Hypothalamus (tissue), 51 donors: ENCODE results near the gene CXorf38.
"Not testable (repeated sequence)": the region's sequence is repeated elsewhere in the genome, so short reads cannot be mapped to it uniquely, and the experiment has no call there.

Source experiments
- DNase-seq, 51 donors: peaks; one replicate each; lab custom pipeline; 2025; lab: John Stamatoyannopoulos, UW

CXorf38 gene

GRCh38 chrX:40632199-40632598, 15.2 kb downstream of the CXorf38 start:
- DNase-seq: no peak

GRCh38 chrX:40628506-40628905, 18.9 kb downstream of the CXorf38 start:
- no peak for DNase-seq

GRCh38 chrX:40625294-40625693, 22.1 kb downstream of the CXorf38 start:
- peak in 1 of 51 donors; percentile 4 for DNase-seq

GRCh38 chrX:40623665-40624064, 23.7 kb downstream of the CXorf38 start:
- DNase-seq: no peak

GRCh38 chrX:40623139-40623536, 24.2 kb downstream of the CXorf38 start, which contains the start of gene MPC1L:
Gene MPC1L (plus strand): TSS chrX:40623428. CDS start chrX:40623566, 138 bp downstream.
- DNase-seq: no peak

- no peak for DNase-seq
These were observed 24.8 kb downstream of the CXorf38 start for GRCh38 chrX:40622479-40623138.

GRCh38 chrX:40617566-40617965, 29.8 kb downstream of the CXorf38 start:
- DNase-seq: peak in 1 of 51 donors; percentile 0

- DNase-seq: no peak
These were observed 31.4 kb downstream of the CXorf38 start for GRCh38 chrX:40615976-40616375.

GRCh38 chrX:40612511-40612910, 34.9 kb downstream of the CXorf38 start:
- DNase-seq: no peak

- DNase-seq: no peak
These were observed 40.0 kb downstream of the CXorf38 start for GRCh38 chrX:40607381-40607780.

GRCh38 chrX:40603446-40603845, 43.9 kb downstream of the CXorf38 start:
- DNase-seq: no peak

- DNase-seq: not testable (repeated sequence)
These were observed 57.6 kb downstream of the CXorf38 start for GRCh38 chrX:40589616-40590321.

GRCh38 chrX:40587623-40588022, 59.7 kb downstream of the CXorf38 start:
- DNase-seq: not testable (repeated sequence)

- DNase-seq: no peak
These were observed 64.5 kb downstream of the CXorf38 start for GRCh38 chrX:40582811-40583210.

- not testable (repeated sequence) for DNase-seq
These were observed 65.2 kb downstream of the CXorf38 start for GRCh38 chrX:40582178-40582577.

- no peak for DNase-seq
These were observed 65.9 kb downstream of the CXorf38 start for GRCh38 chrX:40581336-40581920.

GRCh38 chrX:40580537-40581335, 66.6 kb downstream of the CXorf38 start, which contains the start of gene ATP6AP2:
Gene ATP6AP2 (plus strand): TSS chrX:40580970. CDS start chrX:40581066, 96 bp downstream.
- peak; percentile 28 to 93 (median 83) for DNase-seq

GRCh38 chrX:40579900-40580536, 67.3 kb downstream of the CXorf38 start:
- no peak for DNase-seq

GRCh38 chrX:40579141-40579540, 68.2 kb downstream of the CXorf38 start:
- DNase-seq: no peak

GRCh38 chrX:40578039-40578695, 69.2 kb downstream of the CXorf38 start:
- DNase-seq: no peak
